Skeletal muscle tissue (tissue), 4 donors: ENCODE results near the gene CASP8AP2. TPM values are rescaled to one million over a fixed set of nuclear protein-coding genes. Genes with fewer than 3 reads are reported as not detected.
"Not testable (repeated sequence)": the region's sequence is repeated elsewhere in the genome, so short reads cannot be mapped to it uniquely, and the experiment has no call there.

ENCODE experiments used
- H3K27ac ChIP-seq: one replicate; pipeline ENCODE4 v1.7.0; 2013; ENCODE audit warnings: mild to moderate bottlenecking, low read depth, low read length, inconsistent platforms
- H3K27me3 ChIP-seq, 3 donors: one replicate each; pipeline ENCODE4 v1.7.0; 2013; ENCODE audit warnings: low read length in 3 of 3; ENCODE audit not compliant: control insufficient read depth in 3 of 3, insufficient read depth in 3 of 3
- H3K36me3 ChIP-seq, 3 donors: one replicate each; pipeline ENCODE4 v1.7.0; 2013; ENCODE audit warnings: low read length in 3 of 3; ENCODE audit not compliant: control insufficient read depth in 3 of 3, insufficient read depth in 3 of 3
- H3K4me1 ChIP-seq, 3 donors: one replicate each; pipeline ENCODE4 v1.7.0; 2013; ENCODE audit warnings: low read length in 3 of 3, mild to moderate bottlenecking in 3 of 3; ENCODE audit not compliant: control insufficient read depth in 3 of 3, insufficient read depth in 3 of 3
- H3K4me3 ChIP-seq, 3 donors: one replicate each; pipeline ENCODE4 v1.7.0; 2013; ENCODE audit warnings: low read length in 3 of 3
- H3K9ac ChIP-seq, 3 donors: one replicate each; pipeline ENCODE4 v1.7.0; 2013; ENCODE audit warnings: low read length in 3 of 3, mild to moderate bottlenecking in 3 of 3, moderate library complexity in 2 of 3, low read depth in 1 of 3
- H3K9me3 ChIP-seq, 3 donors: one replicate each; pipeline ENCODE4 v1.7.0; 2013; ENCODE audit warnings: low read length in 3 of 3; ENCODE audit not compliant: control insufficient read depth in 3 of 3
- total RNA-seq: library from RNA; depleted of rRNA; stranded (reverse); fragments of >200 nt; gene quantifications from one replicate; pipeline ENCODE4 v1.2.3, GENCODE V29; 2014
- donor health status: Osteomylitis.

CASP8AP2 gene
- total RNA-seq, 1 donor from 2014 or later = 7.3 TPM

GRCh38 chr6:89817481-89817880 is 12.2 kb upstream of the CASP8AP2 start:
- Histone ChIP-seq H3K4me1 (peaks cover 15 to 31% (median 19%) of the 10 kb centered on the region in 3 donors), H3K27ac (no peak overlapping the region), H3K27me3 (no peaks in the 10 kb centered on the region), H3K36me3 (no peaks in the 10 kb centered on the region), H3K9me3 (no peaks in the 10 kb centered on the region), H3K4me3 (peak overlapping the region in 1 of 3 donors; percentile 14), H3K9ac (no peak overlapping the region)

DNA sequence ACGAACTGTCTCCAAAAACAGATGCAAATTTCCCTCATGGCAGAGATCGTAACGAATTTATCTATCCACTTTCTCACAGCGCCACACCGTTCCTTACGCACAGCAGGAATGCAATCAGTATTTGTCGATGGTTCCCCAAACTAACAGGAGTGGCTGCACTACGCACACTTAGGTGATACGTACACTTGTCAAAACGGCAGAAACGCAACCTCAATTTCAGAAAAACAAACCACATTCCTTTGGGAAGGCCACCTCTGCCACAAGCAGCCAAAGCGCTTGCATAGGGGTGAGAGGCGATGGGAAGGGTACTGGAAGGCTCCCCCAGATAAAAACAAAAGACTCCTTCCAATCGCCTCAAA is 10.7 kb upstream of the CASP8AP2 start:
- Histone ChIP-seq H3K27me3 (no peaks in the 10 kb centered on the region), H3K27ac (peak overlapping the region; percentile 90), H3K9ac (peak overlapping the region; percentile 94 to 97 (median 95)), H3K9me3 (no peaks in the 10 kb centered on the region), H3K4me3 (peak overlapping the region; percentile 84 to 98 (median 97)), H3K36me3 (no peaks in the 10 kb centered on the region), H3K4me1 (peaks cover 15 to 31% (median 16%) of the 10 kb centered on the region in 3 donors)

DNA sequence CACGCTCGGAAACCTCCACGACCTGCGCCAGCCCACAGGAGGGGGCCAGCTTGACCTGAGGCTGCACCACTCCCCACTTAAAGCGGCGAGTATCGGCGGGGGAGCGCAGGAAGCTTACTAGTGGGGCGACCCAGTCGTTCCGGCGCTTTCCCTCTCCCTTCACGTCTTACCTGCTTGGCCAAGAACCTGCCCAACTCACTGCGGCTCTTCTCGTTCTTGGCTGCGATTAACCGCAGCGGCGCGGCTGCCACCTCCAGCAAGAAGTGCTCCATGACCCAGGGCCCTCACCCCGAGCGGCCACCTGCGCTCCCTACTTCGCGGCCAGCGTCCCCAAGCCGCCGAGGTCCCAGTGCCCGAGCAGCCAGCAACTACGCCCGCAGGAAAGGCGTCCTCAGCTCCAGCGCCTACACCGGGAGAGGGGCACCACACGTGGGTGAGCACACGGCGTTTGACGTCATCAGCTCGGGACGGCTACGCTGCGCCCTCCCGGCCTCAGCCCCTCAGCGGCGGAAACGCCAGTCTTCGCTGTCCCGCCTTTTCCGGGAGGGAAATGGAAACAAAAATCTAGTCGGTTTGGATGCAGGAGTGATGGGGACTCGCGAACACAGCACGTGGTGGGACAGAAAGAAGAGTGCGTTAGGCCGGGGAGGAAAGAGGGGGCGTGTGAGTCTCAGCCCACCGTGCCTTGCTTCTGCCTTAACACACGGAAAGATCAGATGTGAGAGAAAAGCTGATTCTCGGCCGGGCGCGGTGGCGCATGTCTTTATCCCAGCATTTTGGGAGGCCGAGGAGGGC is 10.1 kb upstream of the CASP8AP2 start, which contains the start of gene MDN1:
Gene MDN1 (minus strand): TSS at position 459 of the 795 bp plus-strand sequence. CDS start 187 bp downstream, at position 272.
- Histone ChIP-seq H3K9me3 (no peaks in the 10 kb centered on the region), H3K4me3 (peak within 1 kb of the TSS; percentile 84 to 98 (median 97)), H3K9ac (peak within 1 kb of the TSS; percentile 94 to 97 (median 95)), H3K4me1 (peaks cover 15 to 31% (median 16%) of the 10 kb centered on the region in 3 donors), H3K27me3 (no peaks in the 10 kb centered on the region), H3K36me3 (no peaks in the 10 kb centered on the region), H3K27ac (peak within 1 kb of the TSS; percentile 90)

DNA sequence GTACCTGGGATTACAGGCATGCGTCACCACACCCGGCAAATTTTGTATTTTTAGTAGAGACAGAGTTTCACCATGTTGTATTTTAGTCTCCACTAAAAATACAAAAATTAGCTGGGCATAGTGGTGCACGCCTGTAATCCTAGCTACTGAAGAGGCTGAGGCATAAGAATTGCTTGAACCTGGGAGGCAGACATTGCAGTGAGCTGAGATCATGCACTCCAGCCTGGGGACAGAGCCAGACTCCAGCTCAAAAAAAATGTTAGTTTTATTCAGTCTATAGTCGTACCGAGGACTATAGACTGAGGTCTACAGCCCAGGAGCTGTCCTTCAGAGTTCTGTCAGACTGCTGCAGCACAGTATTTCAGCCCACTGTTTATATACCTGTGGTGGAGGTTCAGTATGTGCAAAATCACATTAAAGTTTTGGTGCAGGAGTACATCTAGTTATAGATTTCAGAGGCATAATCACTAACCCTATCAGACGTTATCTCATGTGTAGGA is 3.6 kb upstream of the CASP8AP2 start:
- no peak overlapping the region for H3K27ac ChIP-seq
- no peaks in the 10 kb centered on the region for H3K9me3 ChIP-seq
- H3K27me3 ChIP-seq = no peaks in the 10 kb centered on the region
- no peak overlapping the region for H3K9ac ChIP-seq
- no peak overlapping the region for H3K4me3 ChIP-seq
- H3K36me3 ChIP-seq = no peaks in the 10 kb centered on the region
- H3K4me1 ChIP-seq = peaks cover 9 to 16% (median 14%) of the 10 kb centered on the region in 3 donors

DNA sequence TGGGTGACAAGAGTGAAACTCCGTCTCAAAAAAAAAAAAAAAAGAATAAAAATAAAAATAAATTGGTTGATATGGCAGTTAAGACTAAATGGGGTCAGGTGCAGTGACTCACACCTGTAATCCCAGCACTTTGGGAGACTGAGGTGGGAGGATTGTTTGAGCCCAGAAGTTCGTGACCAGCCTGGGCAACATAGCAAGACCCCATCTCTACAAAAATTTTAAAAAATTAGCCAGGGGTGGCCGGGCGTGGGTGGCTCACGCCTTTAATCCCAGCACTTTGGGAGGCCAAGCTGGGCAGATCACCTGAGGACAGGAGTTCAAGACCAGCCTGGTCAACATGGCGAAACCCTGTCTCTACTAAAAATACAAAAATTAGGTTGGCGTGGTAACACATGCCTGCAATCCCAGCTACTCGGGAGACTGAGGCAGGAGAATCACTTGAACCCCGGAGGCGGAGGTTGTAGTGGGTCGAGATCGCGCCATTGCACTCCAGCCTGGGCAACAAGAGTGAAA is 1.1 kb upstream of the CASP8AP2 start:
- H3K4me3 ChIP-seq = peak overlapping the region; percentile 77 to 94 (median 77)
- H3K27ac ChIP-seq = peak overlapping the region; percentile 71
- not testable (repeated sequence) for H3K36me3 ChIP-seq, H3K27me3 ChIP-seq, H3K9me3 ChIP-seq
- peaks cover 9 to 16% (median 14%) of the 10 kb centered on the region in 3 donors for H3K4me1 ChIP-seq
- peak overlapping the region; percentile 78 to 85 (median 83) for H3K9ac ChIP-seq

GRCh38 chr6:89828988-89829471 is 650 bp upstream of the CASP8AP2 start:
- Histone ChIP-seq H3K9me3 (no peaks in the 10 kb centered on the region), H3K27me3 (no peaks in the 10 kb centered on the region), H3K4me1 (peaks cover 9 to 16% (median 14%) of the 10 kb centered on the region in 3 donors), H3K4me3 (peak overlapping the region; percentile 77 to 94 (median 77)), H3K36me3 (peaks cover 0 to 7% (median 4%) of the 10 kb centered on the region in 3 donors), H3K9ac (peak overlapping the region; percentile 78 to 85 (median 83)), H3K27ac (peak overlapping the region; percentile 71)

GRCh38 chr6:89830170-89830809 is 610 bp downstream of the CASP8AP2 start:
- peak overlapping the region; percentile 77 to 96 (median 94) for H3K4me3 ChIP-seq
- H3K27me3 ChIP-seq = no peaks in the 10 kb centered on the region
- peak overlapping the region; percentile 45 for H3K27ac ChIP-seq
- H3K9me3 ChIP-seq = no peaks in the 10 kb centered on the region
- peaks cover 0 to 7% (median 4%) of the 10 kb centered on the region in 3 donors for H3K36me3 ChIP-seq
- peaks cover 9 to 16% (median 14%) of the 10 kb centered on the region in 3 donors for H3K4me1 ChIP-seq
- peak overlapping the region; percentile 78 to 93 (median 93) for H3K9ac ChIP-seq

- Histone ChIP-seq H3K36me3 (peaks cover 2 to 11% (median 4%) of the 10 kb centered on the region in 3 donors), H3K4me1 (peaks cover 5 to 8% (median 7%) of the 10 kb centered on the region in 3 donors), H3K27me3 (no peaks in the 10 kb centered on the region), H3K9ac (no peak overlapping the region), H3K9me3 (no peaks in the 10 kb centered on the region), H3K4me3 (no peak overlapping the region), H3K27ac (no peak overlapping the region)
These were observed 5.5 kb downstream of the CASP8AP2 start for GRCh38 chr6:89834884-89835792.

- peaks cover 2 to 11% (median 4%) of the 10 kb centered on the region in 3 donors for H3K36me3 ChIP-seq
- H3K27me3 ChIP-seq = no peaks in the 10 kb centered on the region
These were observed 7.1 kb downstream of the CASP8AP2 start for GRCh38 chr6:89836639-89837222.

More at GRCh38 chr6:89836639-89837222, 7.1 kb downstream of the CASP8AP2 start:
- no peak overlapping the region for H3K9ac ChIP-seq
- no peak overlapping the region for H3K4me3 ChIP-seq
- no peaks in the 10 kb centered on the region for H3K9me3 ChIP-seq
- H3K4me1 ChIP-seq = peaks cover 0 to 6% (median 0%) of the 10 kb centered on the region in 3 donors
- H3K27ac ChIP-seq = no peak overlapping the region
